ENCODE data around the gene PRR30. TPM values are rescaled to one million over a fixed set of nuclear protein-coding genes. Genes with fewer than 3 reads are reported as not detected.

The PRR30 gene
- total RNA-seq, 1 donor from 2014 or later, result not detected

GRCh38 chr2:27149570-27150405 is 10.6 kb upstream of the PRR30 start:
- Mint-ChIP-seq H3K36me3 (ENCODE audit: unreplicated experiment) (no peaks in the 10 kb centered on the region), H3K27me3 (ENCODE audit: unreplicated experiment) (no peaks in the 10 kb centered on the region)

GRCh38 chr2:27148801-27149439 is 9.7 kb upstream of the PRR30 start, which contains the start of gene TCF23:
Gene TCF23 (plus strand): TSS chr2:27149004. CDS start chr2:27149134, 130 bp downstream.
- no peak within 1 kb of the TSS for H3K27ac Mint-ChIP-seq (ENCODE audit: unreplicated experiment)

More at GRCh38 chr2:27149570-27150405, 10.6 kb upstream of the PRR30 start:
- H3K4me1 Mint-ChIP-seq (ENCODE audit: low read depth, unreplicated experiment), result no peaks in the 10 kb centered on the region
- no peak overlapping the region for H3K27ac Mint-ChIP-seq (ENCODE audit: unreplicated experiment)
- H3K4me3 Mint-ChIP-seq (ENCODE audit: unreplicated experiment), result no peak overlapping the region
- DNase-seq, result no peak
- peaks cover 3% of the 10 kb centered on the region for H3K9me3 Mint-ChIP-seq (ENCODE audit: unreplicated experiment)
- no peak for TF ChIP-seq CTCF (IDR thresholded peaks at IDR 0.05; ENCODE audit: partially characterized antibody, unreplicated experiment)

GRCh38 chr2:27147935-27148334 is 8.7 kb upstream of the PRR30 start:
- TF ChIP-seq CTCF (IDR thresholded peaks at IDR 0.05; ENCODE audit: partially characterized antibody, unreplicated experiment), result no peak
- no peak overlapping the region for H3K4me3 Mint-ChIP-seq (ENCODE audit: unreplicated experiment)
- no peak overlapping the region for H3K27ac Mint-ChIP-seq (ENCODE audit: unreplicated experiment)
- H3K27me3 Mint-ChIP-seq (ENCODE audit: unreplicated experiment), result peaks cover 2% of the 10 kb centered on the region
- H3K36me3 Mint-ChIP-seq (ENCODE audit: unreplicated experiment), result no peaks in the 10 kb centered on the region
- H3K4me1 Mint-ChIP-seq (ENCODE audit: low read depth, unreplicated experiment), result no peaks in the 10 kb centered on the region
- H3K9me3 Mint-ChIP-seq (ENCODE audit: unreplicated experiment), result peaks cover 2% of the 10 kb centered on the region
- DNase-seq, result no peak

More at GRCh38 chr2:27148801-27149439, 9.7 kb upstream of the PRR30 start, which contains the start of gene TCF23:
- TF ChIP-seq CTCF (IDR thresholded peaks at IDR 0.05; ENCODE audit: partially characterized antibody, unreplicated experiment), result no peak
- Mint-ChIP-seq H3K27me3 (ENCODE audit: unreplicated experiment) (no peaks in the 10 kb centered on the region), H3K9me3 (ENCODE audit: unreplicated experiment) (peaks cover 2% of the 10 kb centered on the region), H3K4me1 (ENCODE audit: low read depth, unreplicated experiment) (no peaks in the 10 kb centered on the region), H3K36me3 (ENCODE audit: unreplicated experiment) (no peaks in the 10 kb centered on the region), H3K4me3 (ENCODE audit: unreplicated experiment) (no peak within 1 kb of the TSS)
- no peak for DNase-seq

GRCh38 chr2:27145682-27146081 is 6.5 kb upstream of the PRR30 start:
- peaks cover 2% of the 10 kb centered on the region for H3K27me3 Mint-ChIP-seq (ENCODE audit: unreplicated experiment)
- H3K36me3 Mint-ChIP-seq (ENCODE audit: unreplicated experiment), result no peaks in the 10 kb centered on the region
- DNase-seq, result no peak
- H3K4me1 Mint-ChIP-seq (ENCODE audit: low read depth, unreplicated experiment), result no peaks in the 10 kb centered on the region
- peaks cover 2% of the 10 kb centered on the region for H3K9me3 Mint-ChIP-seq (ENCODE audit: unreplicated experiment)
- H3K27ac Mint-ChIP-seq (ENCODE audit: unreplicated experiment), result no peak overlapping the region
- no peak overlapping the region for H3K4me3 Mint-ChIP-seq (ENCODE audit: unreplicated experiment)
- no peak for TF ChIP-seq CTCF (IDR thresholded peaks at IDR 0.05; ENCODE audit: partially characterized antibody, unreplicated experiment)

GRCh38 chr2:27143285-27143684 is 4.1 kb upstream of the PRR30 start:
- H3K4me1 Mint-ChIP-seq (ENCODE audit: low read depth, unreplicated experiment), result no peaks in the 10 kb centered on the region
- H3K9me3 Mint-ChIP-seq (ENCODE audit: unreplicated experiment), result peaks cover 6% of the 10 kb centered on the region
- H3K27me3 Mint-ChIP-seq (ENCODE audit: unreplicated experiment), result peaks cover 7% of the 10 kb centered on the region

More at GRCh38 chr2:27143285-27143684, 4.1 kb upstream of the PRR30 start:
- no peak for TF ChIP-seq CTCF (IDR thresholded peaks at IDR 0.05; ENCODE audit: partially characterized antibody, unreplicated experiment)
- H3K36me3 Mint-ChIP-seq (ENCODE audit: unreplicated experiment), result no peaks in the 10 kb centered on the region
- no peak overlapping the region for H3K27ac Mint-ChIP-seq (ENCODE audit: unreplicated experiment)
- no peak for DNase-seq
- no peak overlapping the region for H3K4me3 Mint-ChIP-seq (ENCODE audit: unreplicated experiment)
